ENCODE data around the gene CPLANE2.

Gene CPLANE2

DNA sequence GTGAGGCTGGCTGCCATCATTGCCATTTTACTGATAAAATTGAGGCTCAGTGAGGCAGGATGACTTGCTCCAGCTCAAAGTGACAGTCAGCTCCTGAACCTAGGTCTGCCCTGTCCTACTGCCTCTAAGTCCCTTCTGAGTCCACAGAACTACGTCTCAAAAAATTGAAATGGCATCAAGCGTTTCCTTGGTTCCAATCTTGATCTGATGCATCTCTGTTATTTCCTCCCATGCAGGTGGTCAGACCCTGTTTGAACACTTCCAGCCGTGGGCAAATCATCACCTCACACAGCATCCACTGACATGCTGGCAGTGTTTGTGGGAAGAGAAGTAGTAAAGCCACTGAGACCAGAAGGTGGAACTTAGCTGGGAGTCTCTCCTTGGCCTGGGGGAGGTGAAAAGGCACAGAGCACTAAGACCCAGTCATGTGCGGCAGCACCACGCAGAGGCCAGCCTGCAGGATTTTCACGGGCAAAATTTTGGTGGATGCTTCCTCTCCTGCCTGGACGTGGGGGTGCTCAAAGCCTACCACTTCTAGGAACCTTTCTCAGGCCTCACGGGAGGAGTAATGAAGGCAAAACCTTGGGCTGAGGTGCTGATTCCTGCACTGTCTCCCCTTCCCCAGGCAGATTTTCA is 7.8 kb upstream of the CPLANE2 start:
- TF ChIP-seq, protein P1, sequence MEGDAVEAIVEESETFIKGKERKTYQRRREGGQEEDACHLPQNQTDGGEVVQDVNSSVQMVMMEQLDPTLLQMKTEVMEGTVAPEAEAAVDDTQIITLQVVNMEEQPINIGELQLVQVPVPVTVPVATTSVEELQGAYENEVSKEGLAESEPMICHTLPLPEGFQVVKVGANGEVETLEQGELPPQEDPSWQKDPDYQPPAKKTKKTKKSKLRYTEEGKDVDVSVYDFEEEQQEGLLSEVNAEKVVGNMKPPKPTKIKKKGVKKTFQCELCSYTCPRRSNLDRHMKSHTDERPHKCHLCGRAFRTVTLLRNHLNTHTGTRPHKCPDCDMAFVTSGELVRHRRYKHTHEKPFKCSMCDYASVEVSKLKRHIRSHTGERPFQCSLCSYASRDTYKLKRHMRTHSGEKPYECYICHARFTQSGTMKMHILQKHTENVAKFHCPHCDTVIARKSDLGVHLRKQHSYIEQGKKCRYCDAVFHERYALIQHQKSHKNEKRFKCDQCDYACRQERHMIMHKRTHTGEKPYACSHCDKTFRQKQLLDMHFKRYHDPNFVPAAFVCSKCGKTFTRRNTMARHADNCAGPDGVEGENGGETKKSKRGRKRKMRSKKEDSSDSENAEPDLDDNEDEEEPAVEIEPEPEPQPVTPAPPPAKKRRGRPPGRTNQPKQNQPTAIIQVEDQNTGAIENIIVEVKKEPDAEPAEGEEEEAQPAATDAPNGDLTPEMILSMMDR (IDR thresholded peaks at IDR 0.05; ENCODE audit: insufficient read depth, missing control alignments), result no peak
- FAIRE-seq (no peak), DNase-seq (ENCODE audit: insufficient read length, low spot score) (no peak)

DNA sequence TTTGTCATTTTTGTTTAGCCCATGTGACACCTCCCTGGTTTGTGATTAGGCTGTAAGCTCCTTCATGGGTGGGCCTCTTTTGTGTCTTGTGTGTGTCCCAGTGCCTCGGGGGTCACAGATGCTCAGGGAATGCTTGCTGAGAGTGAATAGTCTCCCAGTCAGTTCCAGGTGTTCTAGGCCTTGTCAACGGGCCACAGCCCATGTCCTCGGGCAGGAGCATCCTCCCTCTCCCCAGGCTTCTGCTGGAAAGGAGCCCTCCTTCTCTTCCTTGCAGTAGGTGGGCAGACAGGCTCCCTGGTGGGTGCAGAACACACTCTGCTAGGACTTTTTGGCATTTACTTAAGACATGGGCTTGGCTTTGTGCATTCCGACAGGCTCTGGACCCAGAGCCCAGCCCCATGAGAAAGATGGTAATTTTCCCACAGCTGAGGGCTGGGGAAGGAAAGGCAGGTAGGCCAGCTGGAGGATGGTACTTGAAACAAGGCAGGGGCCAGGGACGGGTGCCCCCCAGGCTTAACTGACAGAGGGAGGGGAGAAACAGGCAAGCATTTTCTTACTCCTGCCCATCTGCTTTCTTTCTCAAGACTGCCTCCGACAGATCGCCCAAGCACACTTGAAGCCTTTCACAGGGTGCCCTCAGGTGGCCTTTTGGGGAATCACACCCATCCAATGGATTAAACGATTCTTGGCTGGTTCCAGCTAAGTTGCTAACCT is 7.1 kb upstream of the CPLANE2 start:
- DNase-seq (ENCODE audit: insufficient read length, low spot score), result peak; percentile 43
- FAIRE-seq, result no peak
- TF ChIP-seq, protein P1 (IDR thresholded peaks at IDR 0.05; ENCODE audit: insufficient read depth, missing control alignments), result peak; percentile 91

DNA sequence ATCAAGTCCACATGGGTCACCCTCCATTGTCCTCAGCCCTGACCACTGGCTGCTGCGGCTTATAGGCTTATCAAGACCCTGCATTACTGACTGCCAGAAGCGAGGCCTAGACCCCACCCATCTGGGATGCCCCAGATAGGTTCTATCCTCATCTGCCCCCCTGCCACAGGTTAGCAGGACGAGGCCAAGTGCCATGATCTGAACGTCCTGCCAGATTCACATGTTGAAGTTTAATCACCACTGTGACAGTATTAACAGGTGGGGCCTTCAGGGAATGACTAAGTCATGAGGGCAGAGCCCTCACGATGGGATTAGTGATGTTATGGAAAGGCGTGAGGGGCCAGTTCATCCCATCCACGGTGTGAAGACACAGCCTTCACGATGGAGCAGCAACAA is 6.2 kb upstream of the CPLANE2 start:
- TF ChIP-seq, protein P1 (IDR thresholded peaks at IDR 0.05; ENCODE audit: insufficient read depth, missing control alignments), result no peak
- FAIRE-seq (no peak), DNase-seq (ENCODE audit: insufficient read length, low spot score) (no peak)

DNA sequence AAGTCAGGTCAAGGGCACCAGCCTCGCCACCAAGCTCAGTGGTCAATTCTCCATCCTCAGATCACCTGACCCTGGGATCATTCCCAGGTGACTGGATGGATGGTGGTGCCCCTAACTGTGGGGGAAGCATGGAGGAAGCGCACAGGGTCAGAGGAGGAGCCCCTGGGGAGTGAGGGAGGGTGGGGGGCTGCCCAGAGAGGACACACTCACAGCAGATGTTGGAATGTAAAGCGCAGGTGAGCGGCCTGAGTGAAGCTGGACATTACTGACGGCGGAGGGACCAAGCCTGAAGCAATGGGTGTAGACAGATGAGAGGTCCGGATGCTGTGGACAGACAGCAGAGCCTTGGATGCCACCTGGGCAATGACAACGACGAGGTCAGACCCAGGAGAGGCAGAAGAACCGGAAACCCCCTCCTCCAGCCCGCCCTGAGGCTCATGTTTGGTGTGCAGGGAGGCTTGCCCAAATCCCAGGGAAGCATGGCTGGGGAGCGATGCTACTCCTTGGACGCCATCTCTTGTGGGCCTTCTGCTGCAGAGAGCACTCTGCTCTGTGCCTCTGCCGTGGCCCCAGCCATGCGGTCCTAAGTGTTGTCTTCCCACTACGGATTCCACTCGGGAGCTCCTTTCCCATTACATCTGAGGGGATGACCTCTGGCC is 5.7 kb upstream of the CPLANE2 start:
- DNase-seq (ENCODE audit: insufficient read length, low spot score), result no peak
- FAIRE-seq, result no peak
- TF ChIP-seq, protein P1 (IDR thresholded peaks at IDR 0.05; ENCODE audit: insufficient read depth, missing control alignments), result no peak

- TF ChIP-seq, protein P1 (IDR thresholded peaks at IDR 0.05; ENCODE audit: insufficient read depth, missing control alignments), result no peak
- no peak for FAIRE-seq
- DNase-seq (ENCODE audit: insufficient read length, low spot score), result no peak
Measured at GRCh38 chr1:16241221-16241708, 4.3 kb upstream of the CPLANE2 start.

GRCh38 chr1:16239972-16240491 is 3.0 kb upstream of the CPLANE2 start:
- TF ChIP-seq, protein P1 (IDR thresholded peaks at IDR 0.05; ENCODE audit: insufficient read depth, missing control alignments), result no peak
- DNase-seq (ENCODE audit: insufficient read length, low spot score), result no peak
- FAIRE-seq, result no peak

Measured in D721Med (cell line).